Effector memory CD4-positive, alpha-beta T cell (primary cell): ENCODE measurements around the gene RBPMS2.

Experiments used
- DNase-seq, 3 donors: peaks; one replicate each; pipeline ENCODE4 v3.0.0-alpha.2; 2020
- H3K27ac ChIP-seq: 2 replicates; pipeline ENCODE4 v1.7.0; 2013; ENCODE audit warnings: mild to moderate bottlenecking, low read length, moderate library complexity; ENCODE audit not compliant: insufficient read depth, poor library complexity, severe bottlenecking
- H3K27me3 ChIP-seq: replicated peaks from 2 replicates; pipeline ENCODE4 v1.7.0; 2013; ENCODE audit warnings: mild to moderate bottlenecking, low read length; ENCODE audit not compliant: insufficient read depth, control insufficient read depth, poor library complexity, severe bottlenecking
- H3K36me3 ChIP-seq: 2 replicates; pipeline ENCODE4 v1.7.0; 2013; ENCODE audit warnings: mild to moderate bottlenecking, low read length, moderate library complexity; ENCODE audit not compliant: control insufficient read depth, insufficient read depth
- H3K4me1 ChIP-seq: 2 replicates; pipeline ENCODE4 v1.7.0; 2013; ENCODE audit warnings: low read length, mild to moderate bottlenecking; ENCODE audit not compliant: control insufficient read depth, insufficient read depth, poor library complexity, severe bottlenecking
- H3K4me3 ChIP-seq: 2 replicates; pipeline ENCODE4 v1.7.0; 2013; ENCODE audit warnings: low read length, low read depth, mild to moderate bottlenecking; ENCODE audit not compliant: insufficient read depth, poor library complexity, severe bottlenecking
- H3K9me3 ChIP-seq: 2 replicates; pipeline ENCODE4 v1.7.0; 2013; ENCODE audit warnings: mild to moderate bottlenecking, low read length, moderate library complexity; ENCODE audit not compliant: control insufficient read depth

Gene RBPMS2

DNA sequence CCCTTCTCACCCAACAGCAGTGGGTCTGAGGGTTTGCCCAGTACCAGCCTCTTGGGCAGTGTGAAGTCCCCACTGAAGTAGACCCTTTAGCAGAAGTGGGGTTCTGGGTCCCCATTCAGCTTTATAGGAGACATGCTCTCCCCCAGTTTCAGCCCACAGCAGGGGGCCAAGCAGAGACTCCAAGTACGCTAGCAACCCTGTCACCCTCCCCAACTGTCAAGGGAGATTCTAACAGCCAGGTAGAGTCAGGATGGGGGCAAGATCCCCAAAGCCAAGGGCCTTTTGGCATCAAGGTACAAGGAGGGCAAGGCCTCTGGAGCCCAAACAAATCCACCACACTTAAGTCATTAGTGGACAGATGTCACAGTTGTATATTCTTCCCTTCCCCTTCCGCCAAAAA is 1.8 kb downstream of the RBPMS2 start:
- peaks cover 3% of the 10 kb centered on the region for H3K4me1 ChIP-seq
- no peak overlapping the region for H3K27ac ChIP-seq
- no peaks in the 10 kb centered on the region for H3K9me3 ChIP-seq
- H3K36me3 ChIP-seq: no peaks in the 10 kb centered on the region
- no peak for DNase-seq
- H3K4me3 ChIP-seq: no peak overlapping the region
- H3K27me3 ChIP-seq: peaks cover 15% of the 10 kb centered on the region

DNA sequence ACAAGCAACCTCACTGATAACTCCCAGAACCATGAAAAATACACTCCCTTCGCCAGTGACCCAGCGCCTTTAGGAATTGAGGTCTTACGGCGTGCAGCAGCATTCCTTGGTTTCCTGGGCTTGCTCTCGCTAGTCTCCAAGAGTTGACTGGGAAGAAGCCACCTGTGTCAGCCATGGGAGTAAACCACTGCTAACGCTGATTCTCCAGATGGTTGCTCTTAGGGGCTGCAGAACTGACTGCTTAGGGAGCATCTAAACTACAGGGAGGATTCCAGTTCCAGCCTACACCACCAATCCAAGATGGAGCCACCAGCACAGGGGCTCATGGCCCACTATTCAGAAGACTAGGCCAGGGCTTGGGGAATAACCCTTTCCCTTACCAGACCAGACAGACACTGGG is 2.4 kb downstream of the RBPMS2 start:
- Histone ChIP-seq H3K9me3 (no peaks in the 10 kb centered on the region), H3K4me3 (no peak overlapping the region), H3K4me1 (peaks cover 3% of the 10 kb centered on the region), H3K36me3 (no peaks in the 10 kb centered on the region), H3K27ac (no peak overlapping the region), H3K27me3 (peaks cover 15% of the 10 kb centered on the region)
- no peak for DNase-seq

DNA sequence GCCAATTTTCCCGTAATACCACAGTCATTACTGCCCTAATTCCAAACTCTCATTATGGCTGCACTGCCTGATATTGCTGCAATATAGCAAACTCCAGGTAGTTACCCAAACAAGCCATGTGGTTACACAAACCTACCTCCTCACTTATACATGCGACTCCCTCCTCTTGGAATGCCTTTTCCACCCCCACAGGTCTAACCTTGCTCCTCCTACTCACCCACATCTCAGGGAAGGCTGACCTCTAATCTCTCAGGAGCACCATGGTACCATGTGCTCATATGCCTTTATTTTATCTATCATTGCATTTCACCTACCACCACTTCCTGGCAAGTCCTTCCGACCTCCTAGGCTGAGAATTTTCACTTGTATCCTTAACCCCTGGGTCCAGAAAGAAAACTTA is 2.9 kb downstream of the RBPMS2 start:
- Histone ChIP-seq H3K27ac (no peak overlapping the region), H3K27me3 (peaks cover 15% of the 10 kb centered on the region), H3K4me1 (peaks cover 3% of the 10 kb centered on the region), H3K4me3 (no peak overlapping the region), H3K36me3 (no peaks in the 10 kb centered on the region), H3K9me3 (no peaks in the 10 kb centered on the region)
- no peak for DNase-seq

DNA sequence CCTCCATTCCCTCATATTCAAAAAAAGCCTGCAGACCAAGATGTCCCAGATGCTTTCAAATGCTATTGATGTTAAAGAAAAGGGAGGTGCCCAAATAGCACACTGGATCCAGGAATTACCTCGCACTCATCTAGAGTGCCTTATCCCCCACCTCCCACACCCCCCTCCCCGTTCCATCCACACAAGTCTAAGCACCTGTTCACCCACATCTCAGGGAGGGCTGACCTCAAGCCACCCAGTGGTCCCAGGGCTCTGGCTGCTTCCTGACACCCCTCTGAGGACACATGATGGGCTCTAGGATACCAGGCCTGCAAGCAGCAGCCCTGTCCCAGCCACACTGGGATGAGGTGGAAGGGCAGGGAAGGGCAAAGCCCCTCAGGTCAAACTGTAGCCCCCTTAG is 4.8 kb downstream of the RBPMS2 start:
- no peak overlapping the region for H3K27ac ChIP-seq
- peaks cover 15% of the 10 kb centered on the region for H3K27me3 ChIP-seq
- H3K36me3 ChIP-seq: no peaks in the 10 kb centered on the region
- H3K4me3 ChIP-seq: no peak overlapping the region
- H3K9me3 ChIP-seq: no peaks in the 10 kb centered on the region
- no peaks in the 10 kb centered on the region for H3K4me1 ChIP-seq
- no peak for DNase-seq

DNA sequence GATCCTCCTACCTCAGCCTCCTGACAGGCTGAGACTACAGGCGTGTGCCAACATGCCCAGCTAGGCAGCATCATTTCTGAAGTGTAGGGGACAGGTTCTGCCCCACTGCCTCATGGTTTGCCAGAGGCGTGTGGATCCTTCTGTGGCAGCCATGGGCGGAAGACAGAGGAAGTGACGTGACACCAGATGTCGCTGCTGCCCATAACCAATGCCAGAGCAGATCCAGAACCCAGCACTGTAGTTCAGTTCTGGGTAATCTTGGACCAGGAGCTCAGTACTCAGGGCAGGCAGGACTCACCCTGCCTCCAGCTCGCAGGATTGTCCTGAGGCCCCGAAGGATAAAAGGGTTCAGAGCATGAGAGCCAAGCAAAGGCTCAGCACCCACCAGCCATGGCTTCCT is 8.2 kb downstream of the RBPMS2 start:
- Histone ChIP-seq H3K36me3 (no peaks in the 10 kb centered on the region), H3K27ac (no peak overlapping the region), H3K4me3 (no peak overlapping the region), H3K9me3 (no peaks in the 10 kb centered on the region), H3K4me1 (no peaks in the 10 kb centered on the region), H3K27me3 (no peaks in the 10 kb centered on the region)
- no peak for DNase-seq

DNA sequence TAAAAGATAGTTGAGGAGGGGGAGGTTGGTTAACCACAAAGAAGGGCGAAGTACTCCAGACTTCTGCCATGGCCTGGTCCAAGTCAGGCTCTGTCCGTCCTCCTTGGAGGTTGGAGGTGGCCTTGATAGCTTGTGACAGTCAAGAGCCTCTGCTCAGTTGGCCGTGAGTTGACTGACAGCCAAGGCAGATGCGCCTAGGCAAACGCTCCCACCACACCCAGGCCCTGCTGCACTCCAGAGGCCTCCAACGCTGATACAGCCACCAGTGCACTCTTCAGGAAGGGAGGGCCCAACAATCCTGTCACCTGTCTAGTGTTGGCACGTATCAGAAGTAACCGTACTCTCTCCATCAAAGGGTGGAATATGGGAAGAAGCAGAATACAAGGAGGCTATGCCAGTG is 9.3 kb downstream of the RBPMS2 start:
- no peak for DNase-seq
- H3K9me3 ChIP-seq: no peaks in the 10 kb centered on the region
- H3K27ac ChIP-seq: no peak overlapping the region
- H3K36me3 ChIP-seq: no peaks in the 10 kb centered on the region
- H3K4me3 ChIP-seq: no peak overlapping the region
- no peaks in the 10 kb centered on the region for H3K4me1 ChIP-seq
- no peaks in the 10 kb centered on the region for H3K27me3 ChIP-seq

DNA sequence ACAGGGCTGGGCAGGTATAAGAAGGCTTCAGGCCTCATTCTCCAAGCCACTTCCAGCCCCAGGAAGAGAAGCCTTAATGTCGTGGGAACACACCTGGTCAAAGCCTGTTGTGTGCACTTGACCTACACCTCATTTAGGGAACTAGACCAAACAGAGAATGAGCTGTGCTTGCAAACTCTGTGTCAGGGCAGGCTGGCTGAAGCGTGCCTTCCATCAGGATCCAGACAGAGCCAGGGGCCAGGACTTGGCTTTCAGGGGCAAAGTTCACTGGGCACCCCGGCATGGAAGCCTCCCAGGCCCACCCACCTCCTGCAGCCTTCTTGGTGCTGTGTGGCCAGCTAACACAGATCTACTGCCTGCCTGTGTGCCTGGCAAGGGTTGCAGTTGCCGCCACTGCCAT is 11.5 kb downstream of the RBPMS2 start:
- Histone ChIP-seq H3K27me3 (no peaks in the 10 kb centered on the region), H3K36me3 (no peaks in the 10 kb centered on the region), H3K9me3 (no peaks in the 10 kb centered on the region), H3K4me3 (no peak overlapping the region), H3K4me1 (no peaks in the 10 kb centered on the region), H3K27ac (no peak overlapping the region)
- no peak for DNase-seq

DNA sequence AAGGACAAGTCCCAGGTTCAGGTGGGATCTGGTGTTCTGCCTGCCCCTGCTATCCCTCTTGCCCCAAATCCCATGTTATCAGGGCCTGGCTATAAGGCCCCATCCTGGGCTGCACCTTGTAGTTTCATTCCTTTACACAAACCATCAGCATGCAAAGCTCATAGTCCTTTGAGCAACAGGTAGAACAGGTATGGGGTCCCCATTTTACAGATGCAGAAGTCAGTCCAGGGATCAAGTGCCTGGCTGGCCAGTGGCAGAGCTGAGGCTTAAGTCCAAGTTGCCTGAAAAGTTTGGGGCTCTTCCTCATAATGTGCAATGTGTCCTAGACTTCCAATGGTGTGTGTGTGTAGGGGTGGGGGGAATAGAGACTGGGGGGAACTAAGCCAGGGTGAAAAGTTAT is 11.9 kb downstream of the RBPMS2 start:
- no peaks in the 10 kb centered on the region for H3K36me3 ChIP-seq
- no peak overlapping the region for H3K27ac ChIP-seq
- no peak overlapping the region for H3K4me3 ChIP-seq
- H3K27me3 ChIP-seq: no peaks in the 10 kb centered on the region
- H3K4me1 ChIP-seq: no peaks in the 10 kb centered on the region
- DNase-seq: no peak
- no peaks in the 10 kb centered on the region for H3K9me3 ChIP-seq

DNA sequence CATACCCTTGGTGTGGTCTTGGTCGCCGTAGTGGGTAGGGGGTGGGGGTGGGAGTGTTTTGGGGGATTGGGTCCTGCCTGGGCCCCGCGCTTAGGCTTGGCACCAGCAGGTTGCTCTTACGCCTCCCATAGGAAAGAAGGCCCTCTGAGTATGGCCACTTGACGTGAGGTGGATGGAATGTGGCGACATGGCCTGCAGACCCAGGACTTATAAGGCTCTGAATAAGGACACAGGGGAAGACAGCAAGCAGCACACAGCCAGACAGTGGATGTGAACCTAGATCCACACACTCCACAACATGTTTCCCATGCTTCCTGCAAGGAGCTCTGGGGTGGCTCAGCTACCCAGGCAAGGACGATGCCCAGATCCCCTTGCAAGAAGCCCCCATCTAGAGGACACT is 12.4 kb downstream of the RBPMS2 start:
- Histone ChIP-seq H3K4me1 (no peaks in the 10 kb centered on the region), H3K27me3 (no peaks in the 10 kb centered on the region), H3K9me3 (no peaks in the 10 kb centered on the region), H3K4me3 (no peak overlapping the region), H3K27ac (no peak overlapping the region), H3K36me3 (no peaks in the 10 kb centered on the region)
- DNase-seq: no peak

DNA sequence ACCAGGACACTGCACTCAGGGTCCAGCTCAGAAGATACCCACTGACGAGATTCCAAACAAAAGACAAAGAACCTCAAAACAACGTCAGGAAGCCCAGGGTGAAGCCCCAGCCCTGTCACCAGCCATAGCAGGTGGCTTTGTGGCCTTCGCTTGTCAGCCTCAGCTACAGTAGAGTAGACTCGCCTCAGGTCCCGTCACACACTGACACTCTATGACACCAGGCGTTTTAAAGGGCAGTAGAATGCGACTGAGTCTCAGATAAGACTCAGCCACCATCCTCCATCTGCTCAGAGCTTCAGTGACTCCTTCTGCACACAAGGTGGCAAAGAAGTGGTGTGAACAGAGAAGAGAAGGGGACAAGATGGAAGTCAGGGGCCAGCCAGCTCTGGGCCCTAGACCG is 12.8 kb downstream of the RBPMS2 start:
- no peak for DNase-seq
- H3K27me3 ChIP-seq: no peaks in the 10 kb centered on the region
- no peak overlapping the region for H3K27ac ChIP-seq
- H3K4me3 ChIP-seq: no peak overlapping the region
- H3K36me3 ChIP-seq: no peaks in the 10 kb centered on the region
- H3K9me3 ChIP-seq: no peaks in the 10 kb centered on the region
- H3K4me1 ChIP-seq: no peaks in the 10 kb centered on the region

DNA sequence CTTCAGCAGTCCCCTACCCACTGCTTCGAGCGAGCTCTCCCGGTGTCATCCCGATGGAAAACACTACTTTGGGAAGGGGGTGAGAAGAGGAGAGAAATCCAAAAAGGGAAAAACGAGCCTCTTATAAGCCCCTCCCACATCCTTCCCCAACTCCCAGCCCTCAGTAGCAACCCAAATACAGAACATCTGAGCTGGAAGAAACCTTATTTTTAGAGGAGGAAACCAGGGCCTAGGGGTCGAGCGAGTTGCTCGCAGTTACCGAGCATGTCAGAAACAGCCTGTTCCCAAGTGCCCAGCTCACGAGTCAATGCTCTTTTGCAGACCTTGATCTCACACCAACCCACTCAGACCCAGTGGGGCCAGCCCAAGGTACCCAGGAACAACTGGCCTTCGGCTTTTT is 14.2 kb downstream of the RBPMS2 start:
- Histone ChIP-seq H3K4me3 (no peak overlapping the region), H3K4me1 (no peaks in the 10 kb centered on the region), H3K9me3 (no peaks in the 10 kb centered on the region), H3K27ac (no peak overlapping the region), H3K36me3 (no peaks in the 10 kb centered on the region), H3K27me3 (no peaks in the 10 kb centered on the region)
- DNase-seq: no peak
